ENCODE results near the gene DNMT3B.
"Not testable (repeated sequence)": the region's sequence is repeated elsewhere in the genome, so short reads cannot be mapped to it uniquely, and the experiment has no call there.

DNMT3B gene

DNA sequence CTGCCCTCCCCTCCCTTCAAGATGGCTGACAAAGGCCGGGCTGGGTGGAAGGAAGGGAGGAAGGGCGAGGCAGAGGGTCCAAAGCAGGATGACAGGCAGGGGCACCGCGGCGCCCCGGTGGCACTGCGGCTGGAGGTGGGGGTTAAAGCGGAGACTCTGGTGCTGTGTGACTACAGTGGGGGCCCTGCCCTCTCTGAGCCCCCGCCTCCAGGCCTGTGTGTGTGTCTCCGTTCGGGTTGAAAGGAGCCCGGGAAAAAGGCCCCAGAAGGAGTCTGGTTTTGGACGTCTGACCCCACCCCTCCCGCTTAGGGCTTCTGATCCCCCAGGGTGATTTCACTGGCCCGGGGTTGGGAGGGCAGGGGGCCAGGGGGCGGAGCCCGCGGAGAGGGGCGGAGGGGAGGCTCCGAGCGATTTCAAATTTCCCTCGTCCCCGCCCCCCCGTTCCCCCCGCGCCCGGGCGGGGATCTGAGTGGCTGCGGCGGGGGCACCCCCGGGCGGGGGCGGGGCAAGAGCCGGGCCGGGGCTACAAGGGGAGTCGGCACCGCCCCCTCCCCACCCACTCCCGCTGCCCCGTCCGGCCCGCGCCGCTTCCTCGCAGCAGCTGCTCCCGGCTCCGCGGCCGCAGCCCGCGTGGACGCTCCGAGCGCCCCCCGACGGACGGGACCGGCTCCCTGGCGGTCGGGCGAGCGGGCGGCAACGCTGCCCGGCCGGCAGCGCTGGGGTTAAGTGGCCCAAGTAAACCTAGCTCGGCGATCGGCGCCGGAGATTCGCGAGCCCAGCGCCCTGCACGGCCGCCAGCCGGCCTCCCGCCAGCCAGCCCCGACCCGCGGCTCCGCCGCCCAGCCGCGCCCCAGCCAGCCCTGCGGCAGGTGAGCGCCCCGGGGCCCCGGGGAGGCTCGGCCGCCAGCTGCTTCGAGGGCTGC is at the start of gene DNMT3B:
Gene DNMT3B (plus strand): TSS at position 555 of the 923 bp plus-strand sequence. CDS start 17,939 bp downstream, outside the sequence.
- peak; percentile 95 for DNase-seq (ENCODE audit: low spot score)

DNA sequence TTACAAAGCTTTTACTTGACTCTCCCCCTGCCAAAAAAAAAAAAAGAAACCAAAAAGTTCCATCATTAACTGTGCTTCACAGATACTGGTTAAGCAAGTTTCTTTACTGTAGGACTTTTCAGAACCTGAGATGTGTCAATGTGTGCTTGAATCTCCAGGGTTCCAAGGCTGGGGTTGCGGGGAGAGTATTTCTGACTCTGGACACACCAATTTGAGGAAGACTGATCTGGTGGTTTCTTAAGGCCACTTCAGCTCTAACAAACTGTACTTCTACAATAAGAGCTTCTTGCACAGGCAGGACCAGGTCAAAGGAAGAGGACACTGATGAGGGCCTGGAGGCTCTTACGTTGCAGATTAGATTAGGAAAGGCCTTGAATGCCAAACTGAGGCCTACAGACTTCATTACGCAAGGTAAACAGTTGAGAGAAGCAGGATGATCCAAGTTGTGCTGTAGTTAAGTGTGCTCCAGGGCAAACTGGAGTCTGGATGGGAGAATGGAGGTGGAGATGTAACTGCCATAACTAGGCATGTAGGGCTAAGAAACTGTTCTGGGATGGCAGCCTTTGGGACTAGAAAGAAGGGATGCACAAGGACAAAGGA is 43.3 kb upstream of the DNMT3B start:
- DNase-seq (ENCODE audit: low spot score), result no peak

DNA sequence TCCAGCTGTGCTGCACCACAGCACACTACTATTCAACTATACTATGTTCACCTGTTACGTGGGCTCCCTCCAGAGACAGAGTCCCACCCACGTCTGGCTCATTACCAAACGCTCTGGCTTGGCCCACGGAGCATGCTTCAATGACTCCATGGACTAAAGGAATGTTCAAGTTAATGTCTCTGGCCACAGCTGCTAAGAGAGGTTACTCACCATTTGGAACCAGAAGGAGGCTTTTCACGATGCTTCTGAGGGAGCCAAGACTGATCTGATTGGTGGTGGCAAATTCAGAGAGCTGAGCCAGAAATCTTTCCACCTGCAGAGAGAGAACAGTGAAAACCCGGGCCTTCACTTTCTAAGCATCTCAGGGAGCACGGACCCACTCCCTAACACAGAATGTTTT is 34.5 kb upstream of the DNMT3B start:
- peak; percentile 89 for DNase-seq (ENCODE audit: low spot score)

DNA sequence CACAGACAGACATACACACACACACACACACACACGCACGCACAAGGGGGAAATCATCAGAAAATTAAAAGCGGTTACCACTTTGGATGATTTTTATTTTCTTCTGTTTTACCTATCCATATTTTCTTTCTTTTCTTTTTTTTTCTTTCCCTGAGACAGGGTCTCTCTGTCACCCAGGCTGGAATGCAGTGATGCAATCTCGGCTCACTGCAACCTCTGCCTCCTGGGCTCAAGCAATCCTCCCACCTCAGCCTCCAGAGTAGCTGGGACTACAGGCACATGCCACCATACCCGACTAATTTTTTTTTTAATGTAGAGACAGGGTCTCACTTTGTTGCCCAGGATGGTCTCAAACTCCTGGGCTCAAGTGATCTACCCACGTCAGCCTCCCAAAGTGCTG is 33.8 kb upstream of the DNMT3B start:
- DNase-seq (ENCODE audit: low spot score), result not testable (repeated sequence)

DNA sequence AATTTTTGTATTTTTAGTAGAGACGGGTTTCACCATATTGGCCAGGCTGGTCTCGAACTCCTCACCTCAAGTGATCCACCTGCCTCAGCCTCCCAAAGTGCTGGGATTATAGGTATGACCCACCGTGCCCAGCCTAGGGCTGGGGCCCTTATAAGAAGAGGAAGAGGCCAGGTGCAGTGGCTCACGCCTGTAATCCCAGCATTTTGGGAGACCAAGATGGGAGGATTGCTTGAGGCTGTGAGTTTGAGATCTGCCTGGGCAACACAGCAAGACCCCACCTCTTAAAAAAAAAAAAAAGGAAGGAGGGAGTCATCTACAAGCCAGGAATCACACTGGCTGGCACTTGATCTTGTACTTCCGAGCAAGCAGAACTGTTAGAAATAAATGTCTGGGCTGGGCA is 32.9 kb upstream of the DNMT3B start:
- not testable (repeated sequence) for DNase-seq (ENCODE audit: low spot score)

DNA sequence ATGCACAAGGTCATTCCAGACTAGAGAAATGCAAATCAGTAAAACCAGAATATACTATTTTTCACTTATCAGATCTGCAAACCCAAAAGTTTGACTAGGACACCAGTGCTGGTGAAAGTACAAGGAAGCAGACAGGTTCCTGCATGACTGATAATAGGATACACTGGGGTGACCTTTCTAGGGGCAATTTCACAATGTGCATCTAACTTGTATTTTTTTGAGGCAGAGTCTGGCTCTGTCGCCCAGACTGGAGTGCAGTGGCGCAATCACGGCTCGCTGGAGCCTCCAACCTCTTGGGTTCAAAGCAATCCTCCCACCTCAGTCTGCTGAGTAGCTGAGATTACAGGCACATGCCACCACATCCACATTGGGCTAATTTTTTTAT is 30.3 kb upstream of the DNMT3B start:
- no peak for DNase-seq (ENCODE audit: low spot score)

DNA sequence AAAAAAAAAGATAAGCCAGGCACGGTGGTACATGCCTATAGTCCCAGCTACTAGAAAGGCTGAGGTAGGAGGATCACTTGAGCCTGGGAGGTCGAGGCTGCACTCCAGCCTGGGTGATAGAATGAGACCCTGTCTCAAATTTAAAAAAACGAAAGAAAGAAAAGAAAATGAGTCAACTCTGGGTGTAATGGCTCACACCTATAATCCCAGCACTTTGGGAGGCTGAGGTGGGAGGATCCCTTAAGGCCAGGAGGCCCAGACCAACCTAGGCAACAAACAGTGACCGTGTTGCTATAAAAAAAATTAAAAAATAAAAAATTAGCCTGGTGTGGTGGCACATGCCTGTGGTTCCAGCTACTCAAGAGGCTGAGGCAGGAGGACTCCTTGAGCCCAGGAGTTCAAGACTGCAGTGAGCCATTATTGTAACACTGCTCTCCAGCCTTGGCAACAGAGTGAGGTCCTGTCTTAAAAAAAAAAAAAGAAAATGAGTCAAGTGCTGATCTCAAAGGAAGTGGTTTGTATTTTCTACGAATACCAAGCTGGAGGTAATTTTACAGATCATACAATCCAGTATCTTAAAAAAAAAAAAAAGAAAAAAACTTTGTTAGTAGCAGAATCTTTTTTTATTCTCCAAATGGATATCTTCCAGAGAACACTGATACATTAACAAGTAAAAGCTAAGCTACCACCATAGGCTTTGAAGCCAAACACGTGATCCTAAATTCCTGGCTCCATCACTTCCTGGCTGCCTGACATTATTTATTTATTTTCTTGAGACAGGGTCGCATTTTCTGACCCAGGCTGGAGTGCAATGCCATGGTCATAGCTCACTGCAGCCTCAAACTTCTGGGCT is 24.6 kb upstream of the DNMT3B start:
- DNase-seq (ENCODE audit: low spot score), result peak; percentile 56

DNA sequence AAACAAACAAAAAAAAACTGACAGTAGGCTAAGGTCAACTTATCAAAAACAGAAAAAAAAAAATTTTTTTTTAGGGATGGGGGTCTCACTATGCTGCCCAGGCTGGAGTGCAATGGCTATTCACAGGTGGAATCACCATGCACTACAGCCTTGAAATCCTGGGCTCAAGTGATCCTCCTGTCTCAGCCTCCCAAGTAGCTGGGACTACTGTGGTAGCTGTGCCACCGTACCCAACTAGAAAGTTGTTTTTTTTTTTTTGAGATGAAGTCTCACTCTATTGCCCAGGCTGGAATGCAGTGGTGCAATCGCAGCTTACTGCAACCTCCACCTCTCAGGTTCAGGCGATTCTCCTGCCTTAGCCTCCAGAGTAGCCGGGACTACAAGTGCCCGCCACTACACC is 21.0 kb upstream of the DNMT3B start:
- no peak for DNase-seq (ENCODE audit: low spot score)

DNA sequence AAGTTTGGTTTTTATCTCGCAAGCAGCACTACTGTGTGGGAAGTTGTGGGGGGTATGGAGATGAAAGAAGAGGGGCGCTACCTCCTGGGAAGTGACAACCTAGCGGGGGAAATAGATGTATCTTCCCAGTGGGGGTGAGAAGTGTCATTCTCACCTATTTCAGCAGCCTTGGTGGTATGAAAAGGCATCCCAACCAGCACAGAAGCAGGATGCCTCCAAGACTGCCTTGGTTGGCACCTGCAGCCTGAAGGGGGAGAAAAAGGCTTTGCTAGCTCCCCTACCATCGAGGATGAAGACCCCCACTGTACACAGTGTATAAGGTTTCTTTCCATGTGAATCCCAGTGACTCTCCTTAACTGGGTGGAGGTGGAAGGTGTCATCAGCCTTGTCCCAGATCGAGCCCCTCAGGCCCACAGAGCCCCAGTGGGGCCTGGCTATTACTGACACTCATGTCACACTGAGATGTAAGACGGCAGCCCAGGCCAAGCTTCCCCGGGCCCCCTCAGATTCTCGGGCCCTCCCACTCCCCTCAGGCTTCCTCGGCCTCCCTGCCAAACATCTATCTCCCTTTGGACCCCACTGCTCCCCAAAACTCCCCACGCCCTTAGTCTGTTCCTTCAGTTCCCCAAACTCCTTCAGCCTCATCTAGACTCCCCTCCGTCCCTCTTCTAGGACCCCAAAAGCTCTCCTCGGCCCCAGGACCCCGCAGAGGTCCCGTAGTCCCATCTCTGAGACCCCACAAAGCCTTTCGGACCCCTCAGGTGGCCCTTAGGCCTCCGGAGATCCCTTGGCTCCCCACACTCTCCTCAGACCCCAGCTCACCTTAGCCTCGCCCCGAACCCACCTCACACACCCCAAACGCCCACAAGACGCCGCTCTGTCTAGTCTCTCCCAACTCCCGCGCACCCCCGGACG is 19.6 kb upstream of the DNMT3B start:
- DNase-seq (ENCODE audit: low spot score), result no peak

DNA sequence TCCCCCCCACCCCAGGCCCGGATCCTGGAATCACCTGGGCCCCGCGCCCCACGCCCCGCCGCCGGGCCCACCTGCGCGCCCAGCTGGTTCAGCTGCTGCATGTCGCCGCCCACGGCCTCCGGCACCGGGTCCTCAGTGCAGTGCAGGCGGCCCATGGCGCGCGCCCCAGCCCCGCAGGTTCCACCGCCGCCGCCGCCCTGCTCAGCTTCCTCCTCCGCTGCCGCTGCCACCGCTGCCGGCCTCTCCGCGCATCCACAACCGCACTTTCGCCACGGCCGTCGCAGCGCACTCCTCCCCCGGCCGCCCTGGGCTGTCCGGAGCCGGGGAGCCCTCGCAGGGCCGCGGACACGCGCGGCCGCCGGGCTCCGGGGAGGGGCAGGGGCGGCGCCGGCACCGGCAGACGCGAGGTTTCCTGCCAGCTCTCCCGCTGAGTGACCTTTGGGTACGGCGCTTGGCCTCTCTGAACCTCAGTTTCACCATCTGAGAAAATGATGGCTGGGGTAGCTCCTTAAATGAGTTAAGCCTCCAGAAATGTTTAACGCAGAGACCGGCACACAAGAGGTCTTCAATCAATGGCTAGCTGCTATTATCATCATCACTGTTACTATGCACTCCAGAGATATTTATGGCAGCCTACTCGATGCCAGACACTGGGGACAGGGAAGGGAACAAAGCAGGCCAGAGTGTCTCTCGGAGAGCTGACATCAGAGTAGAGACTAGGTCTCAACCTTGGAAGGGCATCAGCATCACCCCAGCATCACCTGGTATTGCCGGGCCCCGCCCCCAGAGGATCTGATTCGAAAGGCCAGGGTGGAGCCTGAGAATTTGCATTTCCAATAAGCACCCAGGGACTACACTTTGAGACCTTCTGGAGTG is 18.7 kb upstream of the DNMT3B start, which contains the start of gene COMMD7:
Gene COMMD7 (minus strand): TSS at position 231 of the 876 bp plus-strand sequence. CDS start 76 bp downstream, at position 155.
- DNase-seq (ENCODE audit: low spot score), result peak; percentile 69

DNA sequence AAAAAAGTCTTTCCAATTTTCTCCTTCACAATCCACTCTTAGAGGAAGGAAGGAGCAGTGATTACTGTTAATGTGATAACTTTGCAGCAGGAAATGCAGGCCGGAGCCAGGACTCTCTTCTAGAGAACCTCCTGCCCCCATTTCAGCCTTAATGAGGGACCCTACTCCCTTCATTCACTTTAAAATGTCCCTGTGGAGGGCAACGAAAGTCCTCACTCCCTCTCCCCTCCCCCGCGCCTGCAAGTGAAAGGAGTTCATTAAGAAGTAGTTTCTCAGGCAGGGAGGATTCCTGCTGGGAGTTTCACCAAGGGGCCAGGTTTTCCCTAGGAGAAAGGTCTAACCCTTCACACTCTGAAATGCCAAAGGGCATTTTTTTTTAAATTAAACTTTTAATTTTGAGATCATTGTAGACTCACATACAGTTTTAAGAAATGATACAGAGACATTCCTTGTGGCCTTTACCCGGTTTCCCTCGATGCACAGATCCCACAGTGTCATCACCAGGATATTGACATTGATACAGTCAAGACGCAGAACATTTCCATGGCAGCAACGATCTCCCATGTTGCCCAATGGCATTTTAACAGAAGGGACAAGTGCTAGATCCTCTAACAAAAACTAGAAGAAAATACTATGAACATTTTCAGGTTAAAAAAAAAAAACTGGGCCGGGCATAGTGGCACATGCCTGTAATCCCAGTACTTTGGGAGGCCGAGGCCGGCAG is 12.1 kb upstream of the DNMT3B start:
- DNase-seq (ENCODE audit: low spot score), result no peak

DNA sequence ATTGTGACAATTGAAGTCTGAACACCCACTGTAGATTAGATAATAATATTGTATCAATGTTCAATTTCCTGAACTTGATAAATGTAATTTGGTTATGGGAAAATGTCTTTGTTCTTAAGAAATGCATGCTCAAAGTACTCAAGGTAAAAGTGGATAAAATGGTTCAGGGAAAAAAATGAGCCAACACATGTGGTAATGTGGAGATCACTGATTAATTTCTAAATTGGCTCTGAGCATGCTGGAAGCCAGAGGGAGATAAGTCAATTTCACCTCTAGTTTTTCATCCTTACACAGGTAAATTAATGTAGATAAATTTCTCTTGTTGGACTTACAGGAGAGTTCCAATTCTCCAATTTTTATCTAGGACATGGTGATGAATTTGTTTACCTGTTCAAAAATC is 10.9 kb upstream of the DNMT3B start:
- no peak for DNase-seq (ENCODE audit: low spot score)

DNA sequence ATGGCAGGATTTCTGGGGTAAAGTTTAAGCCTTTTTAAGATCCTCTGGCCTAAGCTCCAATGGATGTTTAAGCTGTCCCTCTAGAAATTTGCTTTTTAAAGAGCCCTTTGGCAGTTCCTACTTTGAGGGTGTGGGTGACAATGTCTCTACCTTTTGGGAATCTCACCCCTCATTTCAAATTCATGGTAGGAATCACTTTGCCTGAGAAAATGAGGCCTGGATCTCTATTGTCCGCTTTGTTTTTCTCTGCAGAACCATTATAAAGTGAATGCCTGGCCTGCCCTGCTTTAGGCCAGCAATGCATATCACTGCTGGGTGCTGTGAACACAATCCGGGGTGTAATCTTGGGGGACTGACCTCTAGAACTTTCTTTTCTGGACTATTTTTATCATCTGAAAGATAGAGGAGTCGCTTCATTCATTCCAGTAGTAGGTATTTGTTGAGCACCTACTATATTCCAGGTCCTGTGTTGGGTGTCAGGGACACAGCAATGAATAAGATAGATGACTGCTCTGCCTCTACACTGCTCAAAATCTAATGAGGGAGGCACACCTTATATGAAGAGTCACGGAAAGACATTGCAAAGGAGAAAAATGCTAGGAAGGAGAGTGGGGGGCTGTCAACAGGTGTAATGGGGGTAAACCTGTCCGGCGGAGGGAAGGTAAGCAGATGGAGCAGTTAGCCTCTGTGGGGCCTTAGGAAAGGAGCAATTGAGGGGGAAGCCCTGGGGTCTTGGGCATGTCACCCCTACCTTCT is 10.3 kb upstream of the DNMT3B start:
- DNase-seq (ENCODE audit: low spot score), result no peak

DNA sequence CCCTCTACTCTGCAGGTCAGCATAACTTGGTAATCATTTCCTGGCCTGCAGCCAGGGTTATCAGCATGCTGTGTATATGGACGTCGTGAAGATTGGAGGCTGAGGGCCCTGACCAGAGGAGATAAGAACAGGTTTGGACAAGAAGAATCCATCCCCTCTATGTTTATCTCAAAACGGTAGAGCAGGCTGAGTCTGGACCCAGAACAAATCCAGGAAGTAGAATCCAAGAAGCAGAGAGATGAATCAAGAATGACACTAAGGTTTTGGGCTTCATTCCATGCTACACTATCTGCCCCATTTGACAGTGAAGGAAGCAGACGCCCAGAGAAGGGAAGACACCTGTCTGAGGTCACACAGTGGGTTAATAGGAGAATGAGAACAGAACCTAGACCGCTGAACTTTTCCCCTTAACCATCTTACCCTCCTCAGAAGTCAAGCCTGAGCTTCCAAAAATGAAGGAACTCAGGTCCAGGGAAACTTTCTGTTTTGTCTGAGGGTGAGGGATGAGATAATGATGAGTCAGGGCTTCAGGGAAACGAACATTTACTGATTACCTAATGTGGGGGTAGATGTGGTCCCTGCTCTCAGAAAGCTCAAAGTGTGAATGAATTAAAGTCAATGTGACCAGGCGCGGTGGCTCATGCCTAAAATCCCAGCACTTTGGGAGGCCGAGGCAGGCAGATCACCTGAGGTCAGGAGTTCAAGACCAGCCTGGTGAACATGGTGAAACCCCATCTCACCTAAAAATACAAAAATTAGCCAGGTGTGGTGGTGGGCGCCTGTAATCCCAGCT is 9.5 kb upstream of the DNMT3B start:
- peak; percentile 65 for DNase-seq (ENCODE audit: low spot score)

DNA sequence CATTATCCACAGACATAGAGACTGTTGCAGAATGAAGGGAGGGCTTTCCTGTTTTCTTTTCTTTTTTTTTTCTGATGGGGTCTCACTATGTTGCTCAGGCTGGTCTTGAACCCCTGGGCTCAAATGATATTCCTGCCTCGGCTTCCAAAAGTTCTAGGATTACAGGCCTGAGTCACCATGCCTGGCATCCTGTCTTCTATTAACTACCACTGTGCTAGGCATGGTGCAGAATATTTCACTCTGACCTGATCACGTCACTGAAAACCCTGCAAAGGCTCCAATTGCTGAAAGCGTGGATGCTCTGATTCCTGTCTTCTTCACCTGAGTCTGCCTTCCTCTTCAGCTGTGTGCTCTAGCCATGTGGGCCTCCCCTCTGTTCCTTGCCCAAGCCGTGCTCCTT is 8.5 kb upstream of the DNMT3B start:
- no peak for DNase-seq (ENCODE audit: low spot score)

DNA sequence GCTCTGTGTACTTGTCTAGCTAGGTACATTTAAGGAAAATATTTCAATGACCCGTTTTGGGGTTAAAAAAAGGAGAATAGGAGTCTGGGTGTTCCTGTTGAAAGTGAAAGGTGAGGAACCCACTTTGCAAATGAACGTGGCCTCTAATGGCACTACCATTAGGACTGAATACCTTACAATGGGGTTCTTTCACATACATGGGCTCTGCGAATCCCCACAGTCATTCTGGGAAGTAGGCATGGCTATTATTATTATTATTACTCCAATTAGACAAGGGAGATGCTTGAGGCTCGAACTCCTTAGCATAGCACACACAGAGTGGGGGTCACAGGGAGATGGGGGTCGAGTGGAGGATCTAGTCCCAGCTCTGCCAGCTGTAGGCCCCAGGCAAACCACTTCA is 6.0 kb upstream of the DNMT3B start:
- DNase-seq (ENCODE audit: low spot score), result no peak

DNA sequence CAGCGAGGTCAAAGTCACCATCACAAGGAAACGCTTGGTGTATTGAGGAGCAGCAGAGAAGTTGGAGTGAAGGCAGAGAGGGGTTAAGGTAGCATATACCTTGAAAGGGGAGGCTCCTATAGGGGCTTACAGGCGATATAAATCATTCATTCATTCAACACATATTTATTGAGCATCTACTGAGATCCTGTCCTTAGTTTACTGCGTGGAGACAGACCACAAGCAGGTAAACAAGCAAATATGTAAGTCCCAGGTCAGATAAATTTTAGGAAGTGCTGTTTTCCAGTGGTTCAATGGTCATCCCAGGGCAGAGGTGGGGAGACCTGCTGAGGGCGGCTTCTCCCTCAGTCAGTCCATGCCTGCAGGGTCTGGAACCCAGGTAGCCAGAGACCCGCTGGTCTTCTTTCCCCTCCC is 761 bp upstream of the DNMT3B start:
- no peak for DNase-seq (ENCODE audit: low spot score)

DNA sequence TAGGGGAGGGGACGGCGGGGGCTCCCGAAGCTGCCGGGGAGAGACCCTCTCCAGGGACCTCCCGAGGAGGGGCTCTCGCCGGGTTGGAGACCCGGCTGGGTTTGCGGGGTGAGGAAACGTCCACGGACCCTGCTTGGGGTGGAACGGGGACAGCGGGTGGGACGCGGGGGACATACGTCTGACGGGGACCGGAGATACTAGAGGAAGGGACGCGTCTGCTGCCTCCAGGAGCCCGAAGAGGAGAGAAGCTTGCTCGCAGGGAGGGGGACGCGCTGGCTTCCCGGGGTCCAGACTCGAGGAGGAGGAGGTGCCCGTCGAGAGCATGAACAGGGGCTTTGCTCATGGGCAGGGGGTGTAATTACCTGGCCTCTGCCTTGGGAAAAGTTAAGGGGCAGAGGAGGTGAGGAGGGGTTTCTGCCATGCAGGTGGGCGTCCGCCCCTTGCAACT is 593 bp downstream of the DNMT3B start:
- DNase-seq (ENCODE audit: low spot score), result peak; percentile 43
